Ammon's horn (tissue), 1 donor: ENCODE measurements around the gene EYA2.
A peak's percentile ranks its signal among the peaks of the same experiment; 100 is the strongest.

ENCODE experiments used
- DNase-seq: peaks from one replicate; pipeline ENCODE4 v3.0.0-alpha.2; 2016; ENCODE audit warnings: low spot score

EYA2 gene

GRCh38 chr20:47228654-47229053 is 334.0 kb downstream of the EYA2 start:
- no peak for DNase-seq

- peak; percentile 19 for DNase-seq
These were observed 336.2 kb downstream of the EYA2 start for GRCh38 chr20:47230811-47231256.

- DNase-seq = no peak
These were observed 336.9 kb downstream of the EYA2 start for GRCh38 chr20:47231382-47232039.

- no peak for DNase-seq
These were observed 337.9 kb downstream of the EYA2 start for GRCh38 chr20:47232518-47232917.

GRCh38 chr20:47233333-47234188 is 338.9 kb downstream of the EYA2 start:
- no peak for DNase-seq

- no peak for DNase-seq
These were observed 340.5 kb downstream of the EYA2 start for GRCh38 chr20:47235111-47235510.

- DNase-seq = no peak
These were observed 341.4 kb downstream of the EYA2 start for GRCh38 chr20:47235853-47236638.

- DNase-seq = no peak
These were observed 341.9 kb downstream of the EYA2 start for GRCh38 chr20:47236639-47236900.

GRCh38 chr20:47237715-47238114 is 343.1 kb downstream of the EYA2 start:
- peak; percentile 76 for DNase-seq
